ENCODE data around the gene ACTA2. TPM values are rescaled to one million over a fixed set of nuclear protein-coding genes. Genes with fewer than 3 reads are reported as not detected.
A peak's percentile ranks its signal among the peaks of the same experiment; 100 is the strongest.

ACTA2 gene
- total and polyA plus RNA-seq, 2 donors (not counting 1 experiment from before 2014, with no cell fraction given): 78.4 to 2,788 TPM

DNA sequence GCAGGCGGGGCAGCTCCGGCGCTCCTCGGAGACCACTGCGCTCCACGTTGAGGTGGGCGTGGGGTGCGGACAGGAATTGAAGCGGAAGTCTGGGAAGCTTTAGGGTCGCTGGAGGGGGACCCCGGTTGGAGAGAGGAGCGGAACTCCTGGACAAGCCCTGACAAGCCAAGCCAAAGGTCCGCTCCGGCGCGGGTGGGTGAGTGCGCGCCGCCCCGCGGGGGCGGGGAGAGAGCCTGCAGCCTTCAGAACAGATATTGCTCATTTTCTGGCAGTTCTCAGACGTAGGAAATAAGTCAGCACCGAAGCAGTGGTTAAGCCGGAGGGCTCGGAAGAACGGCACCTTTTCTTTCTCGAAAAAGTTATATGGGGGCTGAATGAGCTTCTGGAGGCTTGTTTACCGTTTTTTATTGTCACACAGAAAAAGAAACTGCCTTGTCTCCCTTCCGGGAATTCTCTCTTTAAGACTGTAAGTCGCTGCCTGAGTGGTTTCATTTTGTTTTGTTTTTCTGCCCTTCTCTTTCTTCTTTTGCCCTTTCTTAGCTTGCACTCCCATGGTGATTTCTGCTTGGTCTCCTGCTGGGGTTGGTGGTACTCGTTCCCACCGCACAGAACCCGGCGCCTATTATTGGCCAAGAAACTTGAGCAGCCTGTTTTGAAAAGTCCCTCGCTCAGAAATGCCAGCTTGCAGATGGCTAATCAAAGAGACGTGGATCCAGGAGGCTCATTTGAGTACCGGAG is 38.8 kb upstream of the ACTA2 start:
- Histone ChIP-seq H3K4me2 (ENCODE audit: extremely low read depth, insufficient read depth, low read length) (peak overlapping the region; percentile 95), H3K4me3 (replicated peaks in 1 of 4; ENCODE audit: control extremely low read depth in 1 of 4, insufficient read depth in 1 of 4, low read depth in 3 of 4, low read length in 4 of 4) (peak overlapping the region; percentile 65 to 94 (median 79)), H3K36me3 (ENCODE audit: control insufficient read depth, insufficient read depth, low read length) (no peaks in the 10 kb centered on the region), H3K79me2 (ENCODE audit: control insufficient read depth, insufficient read depth, low read length) (peaks cover 62% of the 10 kb centered on the region), H2AFZ (ENCODE audit: low read length) (peak overlapping the region; percentile 7), H3K9me3 (ENCODE audit: control insufficient read depth, insufficient read depth, low read depth, low read length) (no peaks in the 10 kb centered on the region), H3K4me1 (ENCODE audit: control insufficient read depth, extremely low read depth, insufficient read depth, low read length) (peaks cover 2% of the 10 kb centered on the region), H3K27me3 (ENCODE audit: control insufficient read depth, insufficient read depth, low read length) (no peaks in the 10 kb centered on the region), H3K27ac (ENCODE audit: insufficient read depth, low read length) (peak overlapping the region; percentile 92), H4K20me1 (ENCODE audit: control insufficient read depth, extremely low read depth, insufficient read depth, low read length) (no peaks in the 10 kb centered on the region), H3K9ac (ENCODE audit: insufficient read depth, low read length) (peak overlapping the region; percentile 92)
- peak; percentile 76 to 79 for DNase-seq (ENCODE audit: low read depth in 2 of 2)
- TF ChIP-seq EZH2 (IDR thresholded peaks at IDR 0.05; ENCODE audit: low read length, missing control alignments): no peak
- TF ChIP-seq, protein P1, sequence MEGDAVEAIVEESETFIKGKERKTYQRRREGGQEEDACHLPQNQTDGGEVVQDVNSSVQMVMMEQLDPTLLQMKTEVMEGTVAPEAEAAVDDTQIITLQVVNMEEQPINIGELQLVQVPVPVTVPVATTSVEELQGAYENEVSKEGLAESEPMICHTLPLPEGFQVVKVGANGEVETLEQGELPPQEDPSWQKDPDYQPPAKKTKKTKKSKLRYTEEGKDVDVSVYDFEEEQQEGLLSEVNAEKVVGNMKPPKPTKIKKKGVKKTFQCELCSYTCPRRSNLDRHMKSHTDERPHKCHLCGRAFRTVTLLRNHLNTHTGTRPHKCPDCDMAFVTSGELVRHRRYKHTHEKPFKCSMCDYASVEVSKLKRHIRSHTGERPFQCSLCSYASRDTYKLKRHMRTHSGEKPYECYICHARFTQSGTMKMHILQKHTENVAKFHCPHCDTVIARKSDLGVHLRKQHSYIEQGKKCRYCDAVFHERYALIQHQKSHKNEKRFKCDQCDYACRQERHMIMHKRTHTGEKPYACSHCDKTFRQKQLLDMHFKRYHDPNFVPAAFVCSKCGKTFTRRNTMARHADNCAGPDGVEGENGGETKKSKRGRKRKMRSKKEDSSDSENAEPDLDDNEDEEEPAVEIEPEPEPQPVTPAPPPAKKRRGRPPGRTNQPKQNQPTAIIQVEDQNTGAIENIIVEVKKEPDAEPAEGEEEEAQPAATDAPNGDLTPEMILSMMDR (conservative IDR thresholded peaks at IDR 0.05 in 1 of 2, IDR thresholded peaks at IDR 0.05 in 1 of 2; ENCODE audit: low read depth in 1 of 2, low read length in 2 of 2): no peak

GRCh38 chr10:88990384-88991160 is 38.0 kb upstream of the ACTA2 start, which contains the start of gene FAS:
Gene FAS (plus strand): TSS chr10:88990798. CDS start chr10:88990877, 79 bp downstream.
- DNase-seq (ENCODE audit: low read depth in 2 of 2): peak; percentile 65 to 73
- peaks cover 55% of the 10 kb centered on the region for H3K79me2 ChIP-seq (ENCODE audit: control insufficient read depth, insufficient read depth, low read length)
- H3K27me3 ChIP-seq (ENCODE audit: control insufficient read depth, insufficient read depth, low read length): no peaks in the 10 kb centered on the region
- H2AFZ ChIP-seq (ENCODE audit: low read length): peak within 1 kb of the TSS; percentile 7
- H3K9ac ChIP-seq (ENCODE audit: insufficient read depth, low read length): peak within 1 kb of the TSS; percentile 92
- H4K20me1 ChIP-seq (ENCODE audit: control insufficient read depth, extremely low read depth, insufficient read depth, low read length): no peaks in the 10 kb centered on the region
- H3K9me3 ChIP-seq (ENCODE audit: control insufficient read depth, insufficient read depth, low read depth, low read length): no peaks in the 10 kb centered on the region
- peak within 1 kb of the TSS; percentile 95 for H3K4me2 ChIP-seq (ENCODE audit: extremely low read depth, insufficient read depth, low read length)
- H3K36me3 ChIP-seq (ENCODE audit: control insufficient read depth, insufficient read depth, low read length): no peaks in the 10 kb centered on the region
- peak within 1 kb of the TSS; percentile 92 for H3K27ac ChIP-seq (ENCODE audit: insufficient read depth, low read length)
- H3K4me3 ChIP-seq (replicated peaks in 1 of 4; ENCODE audit: control extremely low read depth in 1 of 4, insufficient read depth in 1 of 4, low read depth in 3 of 4, low read length in 4 of 4): peak within 1 kb of the TSS; percentile 65 to 94 (median 79)
- TF ChIP-seq, protein P1 (conservative IDR thresholded peaks at IDR 0.05 in 1 of 2, IDR thresholded peaks at IDR 0.05 in 1 of 2; ENCODE audit: low read depth in 1 of 2, low read length in 2 of 2): no peak
- TF ChIP-seq EZH2 (IDR thresholded peaks at IDR 0.05; ENCODE audit: low read length, missing control alignments): no peak
- peaks cover 2% of the 10 kb centered on the region for H3K4me1 ChIP-seq (ENCODE audit: control insufficient read depth, extremely low read depth, insufficient read depth, low read length)

GRCh38 chr10:88989824-88990383 is 37.3 kb upstream of the ACTA2 start:
- Histone ChIP-seq H3K9me3 (ENCODE audit: control insufficient read depth, insufficient read depth, low read depth, low read length) (no peaks in the 10 kb centered on the region), H3K4me3 (replicated peaks in 1 of 4; ENCODE audit: control extremely low read depth in 1 of 4, insufficient read depth in 1 of 4, low read depth in 3 of 4, low read length in 4 of 4) (peak overlapping the region; percentile 65 to 94 (median 79)), H3K36me3 (ENCODE audit: control insufficient read depth, insufficient read depth, low read length) (no peaks in the 10 kb centered on the region), H3K9ac (ENCODE audit: insufficient read depth, low read length) (peak overlapping the region; percentile 92), H3K4me1 (ENCODE audit: control insufficient read depth, extremely low read depth, insufficient read depth, low read length) (peaks cover 2% of the 10 kb centered on the region), H3K27me3 (ENCODE audit: control insufficient read depth, insufficient read depth, low read length) (no peaks in the 10 kb centered on the region), H4K20me1 (ENCODE audit: control insufficient read depth, extremely low read depth, insufficient read depth, low read length) (no peaks in the 10 kb centered on the region), H2AFZ (ENCODE audit: low read length) (peak overlapping the region; percentile 7), H3K27ac (ENCODE audit: insufficient read depth, low read length) (peak overlapping the region; percentile 92), H3K4me2 (ENCODE audit: extremely low read depth, insufficient read depth, low read length) (peak overlapping the region; percentile 86), H3K79me2 (ENCODE audit: control insufficient read depth, insufficient read depth, low read length) (peaks cover 48% of the 10 kb centered on the region)
- peak; percentile 73 to 96 for DNase-seq (ENCODE audit: low read depth in 2 of 2)
- TF ChIP-seq EZH2 (IDR thresholded peaks at IDR 0.05; ENCODE audit: low read length, missing control alignments): no peak
- TF ChIP-seq, protein P1 (conservative IDR thresholded peaks at IDR 0.05 in 1 of 2, IDR thresholded peaks at IDR 0.05 in 1 of 2; ENCODE audit: low read depth in 1 of 2, low read length in 2 of 2): no peak

Data from fibroblast of lung (primary cell).